Keratinocyte (primary cell): ENCODE data around the gene NF2. TPM values are rescaled to one million over a fixed set of nuclear protein-coding genes. Genes with fewer than 3 reads are reported as not detected.
A peak's percentile ranks its signal among the peaks of the same experiment; 100 is the strongest.

Source experiments
- DNase-seq: peaks from one replicate; pipeline ENCODE4 v3.0.0-alpha.2; 2011; ENCODE audit warnings: low read depth, missing footprints, low spot score
- FAIRE-seq: peaks from 2 replicates; lab custom pipeline; 2011; peaks lifted over from hg19 to GRCh38; lab: Jason Lieb, UNC
- H2AFZ ChIP-seq: 2 replicates; pipeline ENCODE4 v1.6.0; 2012; ENCODE audit warnings: low read length, control low read depth, inconsistent platforms; ENCODE audit not compliant: control insufficient read depth
- H3K27ac ChIP-seq: 2 replicates; pipeline ENCODE4 v1.5.1; 2011; ENCODE audit warnings: low read length; ENCODE audit not compliant: control insufficient read depth, insufficient read depth
- H3K27me3 ChIP-seq: 3 replicates; pipeline ENCODE4 v1.6.0; 2011; ENCODE audit warnings: low read length; ENCODE audit not compliant: control insufficient read depth, insufficient read depth; ENCODE audit errors: extremely low read depth
- H3K36me3 ChIP-seq, 2 experiments: 2 replicates in 1 of 2; 3 replicates in 1 of 2; pipeline ENCODE4 v1.5.1; 2011; ENCODE audit warnings: low read length in 2 of 2, mild to moderate bottlenecking in 1 of 2; ENCODE audit not compliant: control insufficient read depth in 2 of 2, insufficient read depth in 2 of 2; ENCODE audit errors: extremely low read depth in 1 of 2
- H3K4me1 ChIP-seq: 3 replicates; pipeline ENCODE4 v1.5.1; 2011; ENCODE audit warnings: low read length; ENCODE audit not compliant: control insufficient read depth, insufficient read depth; ENCODE audit errors: extremely low read depth
- H3K4me2 ChIP-seq: 3 replicates; pipeline ENCODE4 v1.6.0; 2011; ENCODE audit warnings: low read depth, low read length; ENCODE audit not compliant: control insufficient read depth, insufficient read depth; ENCODE audit errors: extremely low read depth
- H3K4me3 ChIP-seq, 3 experiments: fragments of 200-600 bp in 1 of 3; sonication (generic) in 1 of 3; 2 replicates in 2 of 3; 3 replicates in 1 of 3; pipeline ENCODE4 v1.5.1; 2011 to 2016; ENCODE audit warnings: low read length in 3 of 3, mild to moderate bottlenecking in 3 of 3, control low read depth in 2 of 3, inconsistent platforms in 1 of 3, low read depth in 1 of 3, mixed read lengths in 1 of 3, mixed run types in 1 of 3, moderate library complexity in 1 of 3; ENCODE audit not compliant: control insufficient read depth in 2 of 3, insufficient read depth in 2 of 3; ENCODE audit errors: extremely low read depth in 1 of 3
- H3K79me2 ChIP-seq: 2 replicates; pipeline ENCODE4 v1.6.0; 2012; ENCODE audit warnings: low read length; ENCODE audit not compliant: control insufficient read depth, insufficient read depth
- H3K9ac ChIP-seq: 3 replicates; pipeline ENCODE4 v1.6.0; 2011; ENCODE audit warnings: low read length; ENCODE audit not compliant: control insufficient read depth, insufficient read depth; ENCODE audit errors: extremely low read depth
- H3K9me1 ChIP-seq: 3 replicates; pipeline ENCODE4 v1.6.0; 2011; ENCODE audit warnings: low read length; ENCODE audit not compliant: control insufficient read depth, insufficient read depth; ENCODE audit errors: extremely low read depth
- H3K9me3 ChIP-seq: 2 replicates; pipeline ENCODE4 v1.5.1; 2012; ENCODE audit warnings: low read depth, low read length; ENCODE audit not compliant: control insufficient read depth
- H4K20me1 ChIP-seq: 3 replicates; pipeline ENCODE4 v1.6.0; 2011; ENCODE audit warnings: low read length; ENCODE audit not compliant: control insufficient read depth, insufficient read depth; ENCODE audit errors: extremely low read depth
- EZH2 ChIP-seq: IDR thresholded peaks from one replicate; pipeline ENCODE4 v1.6.1; 2012; ENCODE audit warnings: inconsistent platforms, mild to moderate bottlenecking, low read length, moderate library complexity
- dilution Hi-C: fragments of 300-500 bp; cut with MboI; formaldehyde crosslinking; loops from one replicate; pipeline ENCODE4 v1.7.0; 2020; ENCODE audit warnings: low sequenced_read_pairs; ENCODE audit not compliant: extremely low pct_ligation_motif_present
- polyA plus RNA-seq, 5 experiments: library from polyadenylated mRNA; depleted of rRNA in 3 of 5; stranded (reverse) in 3 of 5; stranded (forward) in 1 of 5; unstranded in 1 of 5; fragments of >200 nt; gene quantifications; 1 replicate in 1 of 5; 2 replicates in 3 of 5; 3 replicates in 1 of 5; pipeline versions ENCODE4 v1.2.1 to v1.2.3, GENCODE V29; 2011 to 2012; ENCODE audit warnings: missing spikeins in 2 of 5, low read depth in 1 of 5, low replicate concordance in 1 of 5
- TF ChIP-seq, protein P1 (sequence below), 3 experiments: IDR thresholded peaks in 1 of 3; conservative IDR thresholded peaks in 1 of 3; optimal IDR thresholded peaks in 1 of 3; 2 replicates in 2 of 3; 3 replicates in 1 of 3; pipeline versions ENCODE3 to v1.5.1; 2011; ENCODE audit warnings: low read length in 3 of 3, mild to moderate bottlenecking in 3 of 3, moderate library complexity in 2 of 3, control low read depth in 1 of 3, inconsistent platforms in 1 of 3; ENCODE audit not compliant: insufficient read depth in 2 of 3; ENCODE audit errors: extremely low read depth in 1 of 3

Gene NF2
- polyA plus RNA-seq, 1 donor (not counting 4 experiments of a cell fraction or from before 2014, with no cell fraction given): 50.2 TPM

DNA sequence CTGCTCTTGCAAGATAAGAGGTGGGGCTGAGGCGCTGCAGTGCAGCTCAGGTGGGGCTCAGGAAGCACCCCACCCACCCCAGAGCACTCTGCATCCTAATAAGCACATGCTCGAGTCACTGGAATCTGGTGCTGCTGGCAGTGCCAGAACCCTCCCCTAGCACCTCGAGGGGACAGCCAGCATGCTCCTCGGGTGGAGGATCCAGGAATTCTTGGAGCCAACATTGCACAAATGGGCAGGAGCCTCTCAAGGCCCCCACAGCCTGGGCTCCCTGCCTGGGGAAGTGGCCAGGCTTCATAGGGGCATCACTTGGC lies 88.9 kb downstream of the NF2 start:
- peaks cover 6% of the 10 kb centered on the region for H3K9me1 ChIP-seq
- TF ChIP-seq, protein P1, sequence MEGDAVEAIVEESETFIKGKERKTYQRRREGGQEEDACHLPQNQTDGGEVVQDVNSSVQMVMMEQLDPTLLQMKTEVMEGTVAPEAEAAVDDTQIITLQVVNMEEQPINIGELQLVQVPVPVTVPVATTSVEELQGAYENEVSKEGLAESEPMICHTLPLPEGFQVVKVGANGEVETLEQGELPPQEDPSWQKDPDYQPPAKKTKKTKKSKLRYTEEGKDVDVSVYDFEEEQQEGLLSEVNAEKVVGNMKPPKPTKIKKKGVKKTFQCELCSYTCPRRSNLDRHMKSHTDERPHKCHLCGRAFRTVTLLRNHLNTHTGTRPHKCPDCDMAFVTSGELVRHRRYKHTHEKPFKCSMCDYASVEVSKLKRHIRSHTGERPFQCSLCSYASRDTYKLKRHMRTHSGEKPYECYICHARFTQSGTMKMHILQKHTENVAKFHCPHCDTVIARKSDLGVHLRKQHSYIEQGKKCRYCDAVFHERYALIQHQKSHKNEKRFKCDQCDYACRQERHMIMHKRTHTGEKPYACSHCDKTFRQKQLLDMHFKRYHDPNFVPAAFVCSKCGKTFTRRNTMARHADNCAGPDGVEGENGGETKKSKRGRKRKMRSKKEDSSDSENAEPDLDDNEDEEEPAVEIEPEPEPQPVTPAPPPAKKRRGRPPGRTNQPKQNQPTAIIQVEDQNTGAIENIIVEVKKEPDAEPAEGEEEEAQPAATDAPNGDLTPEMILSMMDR (optimal IDR thresholded peaks at IDR 0.05 in 1 of 3, IDR thresholded peaks at IDR 0.05 in 1 of 3, conservative IDR thresholded peaks at IDR 0.05 in 1 of 3; ENCODE audit: extremely low read depth in 1 of 3, insufficient read depth in 2 of 3, low read length in 3 of 3): no peak
- no peak for TF ChIP-seq EZH2
- no peaks in the 10 kb centered on the region for H3K79me2 ChIP-seq
- no peaks in the 10 kb centered on the region for H3K27me3 ChIP-seq
- peaks cover 9 to 27% of the 10 kb centered on the region in 2 experiments for H3K36me3 ChIP-seq
- dilution Hi-C loops: no loop called here
- H3K9ac ChIP-seq: no peak overlapping the region
- no peak overlapping the region for H3K4me2 ChIP-seq
- no peaks in the 10 kb centered on the region for H3K9me3 ChIP-seq
- no peak overlapping the region for H3K4me3 ChIP-seq
- no peak overlapping the region for H2AFZ ChIP-seq
- peaks cover 24% of the 10 kb centered on the region for H4K20me1 ChIP-seq
- DNase-seq: no peak
- no peak overlapping the region for H3K27ac ChIP-seq
- peaks cover 24% of the 10 kb centered on the region for H3K4me1 ChIP-seq
- no peak for FAIRE-seq

DNA sequence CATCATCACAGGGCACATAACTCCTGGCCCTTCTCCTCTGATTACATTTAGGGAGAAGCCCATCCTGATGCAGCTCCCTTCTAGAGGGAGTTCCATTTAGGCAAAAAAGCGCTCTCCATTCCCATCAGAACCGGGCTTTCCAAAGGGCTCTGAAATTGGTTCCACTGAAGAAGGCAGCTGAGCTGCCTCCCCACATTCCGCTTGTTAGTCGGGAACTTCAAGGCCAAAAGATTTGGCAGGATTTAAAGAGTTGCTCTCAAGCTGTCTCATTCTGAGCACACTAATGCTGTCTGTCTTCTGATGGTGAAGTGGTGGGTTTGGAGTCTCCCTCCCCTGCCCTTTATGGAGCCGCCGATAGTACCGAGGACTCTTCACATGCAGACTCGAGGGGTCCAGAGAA lies 89.7 kb downstream of the NF2 start:
- dilution Hi-C loops: no loop called here
- H3K36me3 ChIP-seq: peaks cover 5 to 27% of the 10 kb centered on the region in 2 experiments
- H3K27ac ChIP-seq: no peak overlapping the region
- no peak overlapping the region for H2AFZ ChIP-seq
- peaks cover 24% of the 10 kb centered on the region for H4K20me1 ChIP-seq
- H3K27me3 ChIP-seq: no peaks in the 10 kb centered on the region
- H3K4me2 ChIP-seq: peak overlapping the region; percentile 13
- no peak for TF ChIP-seq EZH2
- TF ChIP-seq, protein P1 (optimal IDR thresholded peaks at IDR 0.05 in 1 of 3, IDR thresholded peaks at IDR 0.05 in 1 of 3, conservative IDR thresholded peaks at IDR 0.05 in 1 of 3; ENCODE audit: extremely low read depth in 1 of 3, insufficient read depth in 2 of 3, low read length in 3 of 3): no peak
- H3K79me2 ChIP-seq: no peaks in the 10 kb centered on the region
- peaks cover 24% of the 10 kb centered on the region for H3K4me1 ChIP-seq
- no peak overlapping the region for H3K4me3 ChIP-seq
- DNase-seq (no peak), FAIRE-seq (no peak)
- peaks cover 6% of the 10 kb centered on the region for H3K9me1 ChIP-seq
- no peaks in the 10 kb centered on the region for H3K9me3 ChIP-seq
- no peak overlapping the region for H3K9ac ChIP-seq
